HepG2 (cell line): ENCODE data around the gene KCNE4.

ENCODE experiments used
- BCL6 ChIP-seq: IDR thresholded peaks from 2 replicates; pipeline ENCODE4 v1.6.1; 2016; ENCODE audit warnings: missing genetic modification reagents, missing compliant biosample characterization
- CTCF ChIP-seq: sonication (generic); formaldehyde crosslinking; IDR thresholded peaks from 2 replicates; pipeline ENCODE4 v1.5.0; 2020; ENCODE audit warnings: mild to moderate bottlenecking, missing genetic modification reagents, moderate library complexity
- EP300 ChIP-seq, 3 experiments: sonication (generic) in 1 of 3; formaldehyde crosslinking in 1 of 3; IDR thresholded peaks; 2 replicates each; pipeline versions ENCODE4 v1.5.1 to v1.6.1; 2011 to 2020; ENCODE audit warnings: low read depth in 2 of 3, low read length in 2 of 3, borderline replicate concordance in 1 of 3, improper control_type of control experiment in 1 of 3, mild to moderate bottlenecking in 1 of 3, missing genetic modification reagents in 1 of 3, moderate library complexity in 1 of 3
- MEIS2 ChIP-seq: sonication (generic); formaldehyde crosslinking; IDR thresholded peaks from 2 replicates; pipeline ENCODE4 v1.9.0; 2021; ENCODE audit warnings: mild to moderate bottlenecking, missing genetic modification reagents
- NFIB ChIP-seq: sonication (generic); formaldehyde crosslinking; IDR thresholded peaks from 2 replicates; pipeline ENCODE4 v1.9.0; 2021; ENCODE audit warnings: missing genetic modification reagents, mild to moderate bottlenecking, borderline replicate concordance
- POLR2A ChIP-seq, 2 experiments: IDR thresholded peaks; 2 replicates each; pipeline ENCODE4 v1.6.1; 2011; ENCODE audit warnings: low read depth in 2 of 2, low read length in 2 of 2, mild to moderate bottlenecking in 1 of 2, moderate library complexity in 1 of 2; ENCODE audit not compliant: insufficient read depth in 1 of 2
- SRSF1 ChIP-seq: fragments of 200-400 bp; formaldehyde crosslinking; optimal IDR thresholded peaks from 2 replicates; pipeline ENCODE3; 2017; ENCODE audit warnings: mild to moderate bottlenecking, low read depth, low read length, moderate library complexity
- ZBTB2 ChIP-seq: sonication (generic); formaldehyde crosslinking; IDR thresholded peaks from 2 replicates; pipeline ENCODE4 v1.8.0; 2022; ENCODE audit warnings: low read depth, missing genetic modification reagents
- ZBTB37 ChIP-seq: sonication (generic); formaldehyde crosslinking; IDR thresholded peaks from 2 replicates; pipeline ENCODE4 v1.4.0; 2020; ENCODE audit warnings: mild to moderate bottlenecking, missing genetic modification reagents
- ZFP62 ChIP-seq: sonication (generic); formaldehyde crosslinking; IDR thresholded peaks from 2 replicates; pipeline ENCODE4 v1.4.0; 2020; ENCODE audit warnings: missing genetic modification reagents
- ZNF101 ChIP-seq: sonication (generic); formaldehyde crosslinking; IDR thresholded peaks from 2 replicates; pipeline ENCODE4 v1.4.0; 2020; ENCODE audit warnings: mild to moderate bottlenecking, low read depth, missing genetic modification reagents, borderline replicate concordance

- TF ChIP-seq ZBTB2 (CRISPR knock-in tag) (no peak), MEIS2 (no peak), BCL6 (CRISPR knock-in tag) (no peak), ZNF101 (no peak), ZBTB37 (CRISPR knock-in tag) (no peak), NFIB (CRISPR knock-in tag) (no peak), SRSF1 (no peak), ZFP62 (no peak), CTCF (CRISPR knock-in tag) (no peak), POLR2A (IDR thresholded peaks at IDR 0.05; ENCODE audit: insufficient read depth in 1 of 2, low read depth in 2 of 2, low read length in 2 of 2) (no peak), EP300 (IDR thresholded peaks at IDR 0.05; ENCODE audit: low read depth in 2 of 2, low read length in 2 of 2) (no peak), EP300 (CRISPR knock-in tag; IDR thresholded peaks at IDR 0.05; ENCODE audit: borderline replicate concordance) (no peak)
Measured at GRCh38 chr2:223104336-223105132, 52.5 kb downstream of the KCNE4 start.
